OCI-LY7 (cell line): ENCODE measurements around the gene AIP. TPM values are rescaled to one million over a fixed set of nuclear protein-coding genes. Genes with fewer than 3 reads are reported as not detected.

Source experiments
- BruUV-seq: library from RNA; stranded (reverse); fragments of 400-500 nt; replicated peaks from 2 replicates; lab custom pipeline; 2021; lab: Mats Ljungman, UMichigan
- CTCF ChIA-PET: fragments of 300-600 bp; sonication (Branson Sonifier 250); formaldehyde crosslinking; loops from one replicate; lab custom pipeline; 2022; ENCODE audit warnings: antibody characterized with exemption; ENCODE audit not compliant: unreplicated experiment; lab: Charles Lee
- POLR2A ChIA-PET: fragments of 300-600 bp; sonication (Branson Sonifier 250); formaldehyde crosslinking; loops from one replicate; lab custom pipeline; 2022; ENCODE audit warnings: antibody characterized with exemption; lab: Charles Lee
- DNase-seq: peaks from one replicate; pipeline ENCODE4 v3.0.0-alpha.2; 2015; ENCODE audit warnings: low spot score
- H2AFZ ChIP-seq: fragments of 200-600 bp; sonication (generic), shearing (Covaris generic); 2 replicates; pipeline ENCODE4 v1.6.1; 2014; ENCODE audit warnings: mild to moderate bottlenecking, antibody characterized with exemption, low read length, moderate library complexity
- H3K27ac ChIP-seq: fragments of 200-600 bp; sonication (generic); 2 replicates; pipeline ENCODE4 v1.5.1; 2014; ENCODE audit warnings: mixed run types, low read depth, mild to moderate bottlenecking, moderate library complexity, low read length, inconsistent platforms; ENCODE audit not compliant: poor library complexity, severe bottlenecking
- H3K36me3 ChIP-seq: fragments of 200-600 bp; sonication (generic); 2 replicates; pipeline ENCODE4 v1.6.1; 2014; ENCODE audit warnings: mild to moderate bottlenecking, antibody characterized with exemption, low read length, moderate library complexity, mixed read lengths; ENCODE audit not compliant: insufficient read depth
- H3K4me1 ChIP-seq: fragments of 200-600 bp; sonication (generic); 2 replicates; pipeline ENCODE4 v1.5.1; 2014; ENCODE audit warnings: mild to moderate bottlenecking, low read length; ENCODE audit not compliant: insufficient read depth, poor library complexity, severe bottlenecking
- H3K4me2 ChIP-seq: fragments of 200-600 bp; sonication (generic); 2 replicates; pipeline ENCODE4 v1.6.1; 2014; ENCODE audit warnings: mild to moderate bottlenecking, low read length
- H3K4me3 ChIP-seq: fragments of 200-600 bp; sonication (generic); 2 replicates; pipeline ENCODE4 v1.5.1; 2014; ENCODE audit warnings: mild to moderate bottlenecking, low read depth, low read length; ENCODE audit not compliant: poor library complexity, severe bottlenecking
- H3K79me2 ChIP-seq: fragments of 200-600 bp; sonication (generic); 2 replicates; pipeline ENCODE4 v1.6.1; 2016; ENCODE audit warnings: low read depth, mild to moderate bottlenecking, low read length, moderate library complexity, mixed read lengths; ENCODE audit not compliant: insufficient read depth
- H3K9me2 ChIP-seq: fragments of 200-600 bp; sonication (generic); 2 replicates; pipeline ENCODE4 v1.6.1; 2016; ENCODE audit warnings: mild to moderate bottlenecking, low read length, mixed read lengths; ENCODE audit not compliant: insufficient read depth
- H3K9me3 ChIP-seq: fragments of 200-600 bp; sonication (generic); 2 replicates; pipeline ENCODE4 v1.6.1; 2014; ENCODE audit warnings: mild to moderate bottlenecking, mixed run types, low read length, mixed read lengths
- H4K20me1 ChIP-seq: fragments of 200-600 bp; sonication (generic); 2 replicates; pipeline ENCODE4 v1.6.1; 2014; ENCODE audit warnings: mild to moderate bottlenecking, antibody characterized with exemption, low read length, moderate library complexity, mixed read lengths; ENCODE audit not compliant: insufficient read depth
- EZH2phosphoT487 ChIP-seq: fragments of 200-600 bp; sonication (generic); IDR thresholded peaks from 2 replicates; pipeline ENCODE4 v1.6.1; 2018; ENCODE audit warnings: low read depth, borderline replicate concordance, mild to moderate bottlenecking, mixed run types, antibody characterized with exemption, low read length, moderate library complexity, mixed read lengths
- intact Hi-C: fragments of 100-400 bp; cut with micrococcal nuclease; formaldehyde crosslinking; loops from one replicate; pipeline ENCODE4 v1.10.0; 2022; ENCODE audit not compliant: unreplicated experiment
- total RNA-seq, 2 experiments: library from RNA; depleted of rRNA in 1 of 2; stranded (reverse); fragments of >200 nt in 1 of 2; shearing (Covaris generic) in 1 of 2; gene quantifications; 2 replicates each; pipeline ENCODE4 v1.2.3, GENCODE V29; 2014 to 2022
- TF ChIP-seq, protein P1 (sequence below): fragments of 200-600 bp; sonication (generic); conservative IDR thresholded peaks from 2 replicates; pipeline ENCODE4 v1.5.1; 2014; ENCODE audit warnings: mild to moderate bottlenecking, antibody characterized with exemption, low read length, moderate library complexity, mixed read lengths

AIP gene
- total RNA-seq, 2 experiments from 2014 or later = 112 to 125 TPM

DNA sequence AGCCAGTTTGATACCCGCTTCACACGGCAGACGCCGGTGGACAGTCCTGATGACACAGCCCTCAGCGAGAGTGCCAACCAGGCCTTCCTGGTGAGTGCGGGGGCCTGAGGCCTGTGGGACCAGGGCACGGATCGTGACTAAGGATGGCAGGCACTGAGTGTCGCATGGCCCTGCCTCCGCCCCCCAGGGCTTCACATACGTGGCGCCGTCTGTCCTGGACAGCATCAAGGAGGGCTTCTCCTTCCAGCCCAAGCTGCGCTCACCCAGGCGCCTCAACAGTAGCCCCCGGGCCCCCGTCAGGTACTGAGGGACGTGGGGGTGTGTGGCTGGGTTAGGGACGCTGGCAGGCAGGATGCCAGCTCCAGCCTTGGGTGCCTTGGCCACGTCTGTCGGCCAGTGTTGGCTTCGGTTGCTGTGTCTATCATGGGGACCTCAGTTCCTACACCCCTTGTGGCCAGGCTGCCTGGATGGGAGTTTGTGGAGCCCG lies 48.4 kb upstream of the AIP start:
- no TSS peak for BruUV-seq
- no peak for DNase-seq
- Histone ChIP-seq H2AFZ (no peak overlapping the region), H3K9me3 (no peaks in the 10 kb centered on the region), H3K4me1 (peaks cover 61% of the 10 kb centered on the region), H4K20me1 (peaks cover 12% of the 10 kb centered on the region), H3K79me2 (peaks cover 34% of the 10 kb centered on the region), H3K9me2 (no peaks in the 10 kb centered on the region), H3K36me3 (peaks cover 68% of the 10 kb centered on the region), H3K27ac (peak overlapping the region; percentile 94), H3K4me3 (peak overlapping the region; percentile 81), H3K4me2 (peak overlapping the region; percentile 97)
- intact Hi-C loops = no loop called here
- no peak for TF ChIP-seq EZH2phosphoT487
- TF ChIP-seq, protein P1, sequence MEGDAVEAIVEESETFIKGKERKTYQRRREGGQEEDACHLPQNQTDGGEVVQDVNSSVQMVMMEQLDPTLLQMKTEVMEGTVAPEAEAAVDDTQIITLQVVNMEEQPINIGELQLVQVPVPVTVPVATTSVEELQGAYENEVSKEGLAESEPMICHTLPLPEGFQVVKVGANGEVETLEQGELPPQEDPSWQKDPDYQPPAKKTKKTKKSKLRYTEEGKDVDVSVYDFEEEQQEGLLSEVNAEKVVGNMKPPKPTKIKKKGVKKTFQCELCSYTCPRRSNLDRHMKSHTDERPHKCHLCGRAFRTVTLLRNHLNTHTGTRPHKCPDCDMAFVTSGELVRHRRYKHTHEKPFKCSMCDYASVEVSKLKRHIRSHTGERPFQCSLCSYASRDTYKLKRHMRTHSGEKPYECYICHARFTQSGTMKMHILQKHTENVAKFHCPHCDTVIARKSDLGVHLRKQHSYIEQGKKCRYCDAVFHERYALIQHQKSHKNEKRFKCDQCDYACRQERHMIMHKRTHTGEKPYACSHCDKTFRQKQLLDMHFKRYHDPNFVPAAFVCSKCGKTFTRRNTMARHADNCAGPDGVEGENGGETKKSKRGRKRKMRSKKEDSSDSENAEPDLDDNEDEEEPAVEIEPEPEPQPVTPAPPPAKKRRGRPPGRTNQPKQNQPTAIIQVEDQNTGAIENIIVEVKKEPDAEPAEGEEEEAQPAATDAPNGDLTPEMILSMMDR = no peak
- ChIA-PET CTCF (no interaction called here), POLR2A (no interaction called here)

- H3K36me3 ChIP-seq = peaks cover 71% of the 10 kb centered on the region
- H4K20me1 ChIP-seq = peaks cover 12% of the 10 kb centered on the region
- H3K27ac ChIP-seq = peak overlapping the region; percentile 94
- DNase-seq = no peak
- no peaks in the 10 kb centered on the region for H3K9me2 ChIP-seq
- no TSS peak for BruUV-seq
- H3K79me2 ChIP-seq = peaks cover 29% of the 10 kb centered on the region
- no peaks in the 10 kb centered on the region for H3K9me3 ChIP-seq
- CTCF ChIA-PET = no interaction called here
- no peak overlapping the region for H2AFZ ChIP-seq
- peak overlapping the region; percentile 97 for H3K4me2 ChIP-seq
- TF ChIP-seq, protein P1 = no peak
- no peak for TF ChIP-seq EZH2phosphoT487
- H3K4me1 ChIP-seq = peaks cover 62% of the 10 kb centered on the region
- peak overlapping the region; percentile 81 for H3K4me3 ChIP-seq
- POLR2A ChIA-PET = interaction anchor here (3.3 kb wide), 1 partner anchor 32 kb away, joined by 38 read pairs; the partner anchor contains the start of genes PPP1CA and TBC1D10C
- intact Hi-C loops = no loop called here
Observed at GRCh38 chr11:67435031-67435726, 47.6 kb upstream of the AIP start.
